ENCODE measurements around the gene GPR27. TPM values are rescaled to one million over a fixed set of nuclear protein-coding genes. Genes with fewer than 3 reads are reported as not detected.

The GPR27 gene
- total RNA-seq, 4 donors from 2014 or later: 1.2 to 5.5 (median 3.9) TPM

DNA sequence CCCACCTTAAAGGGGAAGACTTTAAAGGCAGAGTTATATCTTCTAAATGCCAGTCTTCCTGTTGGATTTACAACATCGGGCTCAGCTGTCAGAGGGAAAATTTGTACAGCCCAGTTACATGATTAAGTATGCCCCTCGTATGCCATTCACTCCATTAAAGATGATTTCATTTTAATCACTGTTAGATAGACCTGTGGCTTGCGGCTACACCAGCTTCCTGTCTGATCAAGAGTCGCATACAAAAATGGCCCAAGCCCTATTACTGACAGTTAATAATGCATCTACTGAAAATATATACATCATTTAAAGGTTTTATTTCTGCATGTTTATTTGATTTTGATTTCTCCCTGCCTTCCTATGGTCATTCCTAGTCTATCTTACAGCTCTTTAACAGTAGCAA is 35.6 kb upstream of the GPR27 start:
- no peak for TF ChIP-seq POLR2A (IDR thresholded peaks at IDR 0.05)
- no peaks in the 10 kb centered on the region for H3K27me3 ChIP-seq
- H3K36me3 ChIP-seq: no peaks in the 10 kb centered on the region
- WGBS: 82% methylated on average over 4 of the region's 4 CpGs
- DNase-seq (ENCODE audit: low spot score in 2 of 2): no peak
- H3K4me1 ChIP-seq: peaks cover 5% of the 10 kb centered on the region
- H3K4me3 ChIP-seq: no peak overlapping the region
- H3K9me3 ChIP-seq: no peaks in the 10 kb centered on the region
- H3K27ac ChIP-seq: no peak overlapping the region

DNA sequence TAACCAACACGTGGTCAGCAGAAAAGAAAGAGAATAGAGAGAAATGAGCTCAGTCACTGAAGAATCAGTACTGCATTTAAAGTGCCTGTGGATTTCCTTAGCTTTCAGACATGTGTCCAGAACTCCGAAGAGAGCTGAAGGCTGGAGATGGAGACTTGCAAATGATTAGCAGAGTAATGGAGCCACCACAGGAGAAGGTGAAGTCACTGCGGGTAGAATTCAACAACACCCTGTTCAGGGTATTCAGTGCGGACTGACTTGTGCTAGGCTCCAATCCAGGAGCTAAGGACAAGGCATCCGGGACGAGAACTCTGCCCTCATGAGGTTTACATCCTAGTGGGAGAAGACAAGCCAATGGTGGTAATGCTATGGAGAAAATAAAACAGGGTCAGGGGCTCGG is 32.7 kb upstream of the GPR27 start:
- Histone ChIP-seq H3K27ac (no peak overlapping the region), H3K36me3 (no peaks in the 10 kb centered on the region), H3K9me3 (no peaks in the 10 kb centered on the region), H3K4me3 (no peak overlapping the region), H3K27me3 (no peaks in the 10 kb centered on the region), H3K4me1 (peaks cover 24% of the 10 kb centered on the region)
- TF ChIP-seq EP300 (IDR thresholded peaks at IDR 0.05) (no peak), POLR2A (IDR thresholded peaks at IDR 0.05) (no peak), POLR2AphosphoS5 (IDR thresholded peaks at IDR 0.05) (no peak)
- TF ChIP-seq, protein P1, sequence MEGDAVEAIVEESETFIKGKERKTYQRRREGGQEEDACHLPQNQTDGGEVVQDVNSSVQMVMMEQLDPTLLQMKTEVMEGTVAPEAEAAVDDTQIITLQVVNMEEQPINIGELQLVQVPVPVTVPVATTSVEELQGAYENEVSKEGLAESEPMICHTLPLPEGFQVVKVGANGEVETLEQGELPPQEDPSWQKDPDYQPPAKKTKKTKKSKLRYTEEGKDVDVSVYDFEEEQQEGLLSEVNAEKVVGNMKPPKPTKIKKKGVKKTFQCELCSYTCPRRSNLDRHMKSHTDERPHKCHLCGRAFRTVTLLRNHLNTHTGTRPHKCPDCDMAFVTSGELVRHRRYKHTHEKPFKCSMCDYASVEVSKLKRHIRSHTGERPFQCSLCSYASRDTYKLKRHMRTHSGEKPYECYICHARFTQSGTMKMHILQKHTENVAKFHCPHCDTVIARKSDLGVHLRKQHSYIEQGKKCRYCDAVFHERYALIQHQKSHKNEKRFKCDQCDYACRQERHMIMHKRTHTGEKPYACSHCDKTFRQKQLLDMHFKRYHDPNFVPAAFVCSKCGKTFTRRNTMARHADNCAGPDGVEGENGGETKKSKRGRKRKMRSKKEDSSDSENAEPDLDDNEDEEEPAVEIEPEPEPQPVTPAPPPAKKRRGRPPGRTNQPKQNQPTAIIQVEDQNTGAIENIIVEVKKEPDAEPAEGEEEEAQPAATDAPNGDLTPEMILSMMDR (IDR thresholded peaks at IDR 0.05): no peak
- WGBS: 91% methylated on average over 7 of the region's 7 CpGs
- DNase-seq (ENCODE audit: low spot score in 2 of 2): no peak

DNA sequence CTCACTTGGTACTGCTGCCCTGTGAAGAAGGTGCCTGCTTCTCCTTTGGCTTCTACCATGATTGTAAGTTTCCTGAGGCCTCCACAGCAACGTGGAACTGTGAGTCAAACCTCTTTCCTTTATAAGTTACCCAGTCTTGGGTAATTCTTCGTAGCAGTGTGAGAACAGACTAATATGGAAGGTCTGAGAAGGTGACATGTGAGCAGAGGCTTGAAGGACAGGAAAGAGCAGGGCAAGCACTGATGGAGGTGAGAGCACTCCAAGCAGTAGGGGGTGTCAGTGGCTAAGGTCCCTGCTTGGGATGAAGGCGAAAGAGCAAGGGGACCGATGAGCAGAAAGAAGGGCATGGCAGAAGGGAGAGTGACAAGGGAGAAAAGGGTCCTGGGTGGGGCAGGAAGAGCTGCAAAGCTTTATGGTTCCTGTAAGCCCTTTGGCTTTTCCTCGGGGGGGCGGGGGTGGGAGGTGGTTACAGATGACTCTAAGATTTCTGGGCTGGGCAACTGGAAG is 32.0 kb upstream of the GPR27 start:
- WGBS: 72% methylated on average over 6 of the region's 6 CpGs
- TF ChIP-seq, protein P1 (IDR thresholded peaks at IDR 0.05): no peak
- TF ChIP-seq POLR2AphosphoS5 (IDR thresholded peaks at IDR 0.05) (no peak), POLR2A (IDR thresholded peaks at IDR 0.05) (no peak), EP300 (IDR thresholded peaks at IDR 0.05) (no peak)
- no peak for DNase-seq (ENCODE audit: low spot score in 2 of 2)
- Histone ChIP-seq H3K4me3 (no peak overlapping the region), H3K4me1 (peaks cover 25% of the 10 kb centered on the region), H3K27ac (no peak overlapping the region), H3K27me3 (no peaks in the 10 kb centered on the region), H3K9me3 (no peaks in the 10 kb centered on the region), H3K36me3 (no peaks in the 10 kb centered on the region)

DNA sequence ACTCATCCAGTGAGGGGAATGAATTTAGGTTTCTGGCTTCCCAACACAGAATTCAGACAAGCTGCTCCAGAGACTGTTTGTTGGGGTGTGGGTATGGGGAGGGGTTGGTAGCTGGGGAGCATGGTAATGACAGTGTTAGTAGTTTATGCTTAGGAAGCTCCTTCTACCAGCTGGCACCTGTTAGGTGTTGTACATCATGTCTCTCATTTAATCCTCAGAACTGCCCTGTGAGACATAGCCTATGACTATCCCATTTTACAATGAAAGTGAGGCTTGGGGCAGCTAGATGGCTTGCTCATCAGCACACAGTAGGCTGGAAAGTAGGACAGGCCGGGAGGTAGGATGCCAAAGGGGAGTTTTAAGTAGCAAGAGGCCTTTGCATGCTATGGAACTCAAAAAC is 31.0 kb upstream of the GPR27 start:
- 100% methylated on average over 1 of the region's 1 CpG for WGBS
- Histone ChIP-seq H3K4me3 (no peak overlapping the region), H3K27me3 (no peaks in the 10 kb centered on the region), H3K4me1 (peaks cover 25% of the 10 kb centered on the region), H3K27ac (no peak overlapping the region), H3K36me3 (no peaks in the 10 kb centered on the region), H3K9me3 (no peaks in the 10 kb centered on the region)
- TF ChIP-seq, protein P1 (IDR thresholded peaks at IDR 0.05): no peak
- TF ChIP-seq EP300 (IDR thresholded peaks at IDR 0.05): no peak
- no peak for TF ChIP-seq POLR2AphosphoS5 (IDR thresholded peaks at IDR 0.05)
- no peak for TF ChIP-seq POLR2A (IDR thresholded peaks at IDR 0.05)
- DNase-seq (ENCODE audit: low spot score in 2 of 2): no peak

DNA sequence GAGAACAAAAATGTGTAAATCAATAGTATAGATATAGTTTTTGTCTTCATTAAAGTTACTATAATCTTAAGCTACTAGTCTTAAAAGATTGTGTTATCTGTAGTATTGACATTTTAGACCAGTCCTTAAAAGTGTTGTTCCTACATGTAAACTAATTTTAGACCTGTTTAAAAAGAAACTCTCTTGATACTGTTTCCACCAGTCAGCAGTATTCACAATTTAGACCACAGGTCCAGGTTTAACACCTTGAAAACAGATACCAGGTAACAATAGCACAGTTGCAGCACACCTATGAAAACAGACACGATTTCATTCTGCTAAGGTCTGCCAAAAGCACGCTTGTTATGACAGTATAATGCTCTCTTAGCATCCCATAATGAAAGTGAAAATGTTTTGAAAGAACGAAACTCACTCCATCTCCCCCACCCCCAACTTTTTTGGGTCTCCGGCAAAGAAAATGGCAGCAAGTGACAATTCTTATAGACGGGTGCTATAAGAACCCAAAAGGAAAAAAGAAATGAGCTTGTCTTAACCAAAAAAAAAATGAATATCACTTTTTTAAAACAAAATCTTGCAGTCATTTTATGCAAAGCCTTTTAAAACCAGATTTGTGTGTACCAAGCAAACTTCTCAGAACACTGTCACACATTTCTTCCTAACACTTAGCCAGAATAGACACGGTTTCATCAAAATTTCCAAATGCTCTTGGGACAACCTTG is 30.0 kb upstream of the GPR27 start:
- H3K27me3 ChIP-seq: no peaks in the 10 kb centered on the region
- no peak overlapping the region for H3K27ac ChIP-seq
- no peak for TF ChIP-seq EP300 (IDR thresholded peaks at IDR 0.05)
- TF ChIP-seq POLR2A (IDR thresholded peaks at IDR 0.05): no peak
- TF ChIP-seq, protein P1 (IDR thresholded peaks at IDR 0.05): no peak
- no peak for TF ChIP-seq POLR2AphosphoS5 (IDR thresholded peaks at IDR 0.05)
- peaks cover 25% of the 10 kb centered on the region for H3K4me1 ChIP-seq
- no peaks in the 10 kb centered on the region for H3K36me3 ChIP-seq
- DNase-seq (ENCODE audit: low spot score in 2 of 2): no peak
- H3K9me3 ChIP-seq: no peaks in the 10 kb centered on the region
- H3K4me3 ChIP-seq: peak overlapping the region; percentile 94
- 32% methylated on average over 6 of the region's 6 CpGs for WGBS

DNA sequence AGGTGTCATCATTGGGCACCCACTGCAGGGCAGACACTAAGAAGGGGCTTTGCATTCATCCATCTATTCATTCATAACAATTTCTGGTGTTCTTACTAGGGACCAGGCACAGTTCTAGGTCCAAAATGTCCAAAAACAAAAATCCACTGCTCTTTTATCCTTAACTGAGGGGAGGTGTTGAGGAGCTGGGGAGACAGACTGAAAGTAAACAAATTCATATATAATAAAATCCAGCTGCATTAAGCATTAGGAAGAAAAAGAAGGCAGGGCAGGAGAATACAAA is 29.5 kb upstream of the GPR27 start:
- TF ChIP-seq POLR2A (IDR thresholded peaks at IDR 0.05) (no peak), EP300 (IDR thresholded peaks at IDR 0.05) (no peak), POLR2AphosphoS5 (IDR thresholded peaks at IDR 0.05) (no peak)
- TF ChIP-seq, protein P1 (IDR thresholded peaks at IDR 0.05): no peak
- Histone ChIP-seq H3K9me3 (no peaks in the 10 kb centered on the region), H3K27me3 (no peaks in the 10 kb centered on the region), H3K36me3 (no peaks in the 10 kb centered on the region), H3K4me3 (peak overlapping the region; percentile 94), H3K4me1 (peaks cover 25% of the 10 kb centered on the region), H3K27ac (peak overlapping the region; percentile 82)
- DNase-seq (ENCODE audit: low spot score in 2 of 2): no peak

All from suprapubic skin (tissue), 4 donors.